Stomach (tissue), 9 donors: ENCODE measurements around the gene PSMD8. TPM values are rescaled to one million over a fixed set of nuclear protein-coding genes. Genes with fewer than 3 reads are reported as not detected.

ENCODE experiments used
- DNase-seq, 2 donors: peaks; one replicate each; pipeline versions ENCODE4 v3.0.0 to v3.0.0-alpha.2; 2013 to 2019
- H3K27ac ChIP-seq, 5 donors: fragments of 200-600 bp in 4 of 5; sonication (generic) in 4 of 5; one replicate each; pipeline ENCODE4 v1.5.1; 2013 to 2019; ENCODE audit warnings: mild to moderate bottlenecking in 1 of 5, moderate library complexity in 1 of 5
- H3K27me3 ChIP-seq, 3 donors: fragments of 200-600 bp; sonication (generic); one replicate each; pipeline ENCODE4 v1.5.1; 2017 to 2019; ENCODE audit warnings: mixed run types in 1 of 3
- H3K36me3 ChIP-seq, 4 donors: fragments of 200-600 bp; sonication (generic); 1 replicate in 3 of 4; 2 replicates in 1 of 4; pipeline ENCODE4 v1.5.1; 2016 to 2019
- H3K4me1 ChIP-seq, 4 donors: fragments of 200-600 bp; sonication (generic); one replicate each; pipeline ENCODE4 v1.5.1; 2016 to 2019
- H3K4me3 ChIP-seq, 4 donors: fragments of 200-600 bp; sonication (generic) in 3 of 4; one replicate each; pipeline ENCODE4 v1.5.1; 2016 to 2019; ENCODE audit warnings: mild to moderate bottlenecking in 1 of 4
- H3K9me3 ChIP-seq, 4 donors: fragments of 200-600 bp; sonication (generic); one replicate each; pipeline ENCODE4 v1.5.1; 2016 to 2019
- EP300 ChIP-seq: sonication (generic); formaldehyde crosslinking; IDR thresholded peaks from one replicate; pipeline ENCODE4 v1.6.1; 2017; ENCODE audit warnings: antibody characterized with exemption
- POLR2A ChIP-seq, 4 donors: fragments of 450-650 bp; IDR thresholded peaks; one replicate each; pipeline ENCODE4 v1.6.1; 2016; ENCODE audit warnings: antibody characterized with exemption in 4 of 4, control low read depth in 2 of 4, mild to moderate bottlenecking in 1 of 4, moderate library complexity in 1 of 4
- POLR2AphosphoS5 ChIP-seq, 3 donors: sonication (generic); formaldehyde crosslinking; IDR thresholded peaks; one replicate each; pipeline ENCODE4 v1.6.1; 2016; ENCODE audit warnings: antibody characterized with exemption in 3 of 3
- WGBS, 5 donors: extraction: QIAGEN DNeasy Blood & Tissue Kit in 3 of 5; methylation state at CpG; one replicate each; pipeline versions ENCODE4 v1.1.5 to v1.1.7; 2013 to 2018; 5-methylcytosine and 5-hydroxymethylcytosine counted together
- intact Hi-C: fragments of 100-400 bp; cut with DNase I; formaldehyde crosslinking; loops from one replicate; pipeline ENCODE4 v1.15.1; 2023; ENCODE audit warnings: low total_unique reads
- polyA plus RNA-seq, 3 donors: library from polyadenylated mRNA; stranded (reverse); fragments of 200-250 nt; gene quantifications; one replicate each; pipeline ENCODE4 v1.2.3, GENCODE V29; 2013
- total RNA-seq, 5 donors: library from RNA; depleted of rRNA; stranded (reverse); fragments of >200 nt; gene quantifications; one replicate each; pipeline versions ENCODE4 v1.1.0 to v1.2.3, GENCODE V29; 2014 to 2016
- TF ChIP-seq, protein P1 (sequence below), 7 experiments: fragments of 450-650 bp in 4 of 7; fragments of 200-600 bp in 3 of 7; sonication (generic) in 3 of 7; IDR thresholded peaks; one replicate each; pipeline ENCODE4 v1.5.1; 2016 to 2019; ENCODE audit warnings: antibody characterized with exemption in 7 of 7, control low read depth in 2 of 7, mild to moderate bottlenecking in 1 of 7
- donor health status: healthy with polysubstance abuse.
- donor health status: Bipolar disorder and iron deficiency.
- donor health status: healthy.

The PSMD8 gene
- total and polyA plus RNA-seq, 8 donors, result 10.7 to 282 (median 108) TPM

- H3K4me1 ChIP-seq, result peaks cover 16 to 26% (median 21%) of the 10 kb centered on the region in 4 donors
- no peaks in the 10 kb centered on the region for H3K9me3 ChIP-seq
- DNase-seq, result no peak
- no peak overlapping the region for H3K27ac ChIP-seq
- peaks cover 0 to 15% (median 0%) of the 10 kb centered on the region in 3 donors for H3K27me3 ChIP-seq
- intact Hi-C loops, result no loop called here
- TF ChIP-seq, protein P1, sequence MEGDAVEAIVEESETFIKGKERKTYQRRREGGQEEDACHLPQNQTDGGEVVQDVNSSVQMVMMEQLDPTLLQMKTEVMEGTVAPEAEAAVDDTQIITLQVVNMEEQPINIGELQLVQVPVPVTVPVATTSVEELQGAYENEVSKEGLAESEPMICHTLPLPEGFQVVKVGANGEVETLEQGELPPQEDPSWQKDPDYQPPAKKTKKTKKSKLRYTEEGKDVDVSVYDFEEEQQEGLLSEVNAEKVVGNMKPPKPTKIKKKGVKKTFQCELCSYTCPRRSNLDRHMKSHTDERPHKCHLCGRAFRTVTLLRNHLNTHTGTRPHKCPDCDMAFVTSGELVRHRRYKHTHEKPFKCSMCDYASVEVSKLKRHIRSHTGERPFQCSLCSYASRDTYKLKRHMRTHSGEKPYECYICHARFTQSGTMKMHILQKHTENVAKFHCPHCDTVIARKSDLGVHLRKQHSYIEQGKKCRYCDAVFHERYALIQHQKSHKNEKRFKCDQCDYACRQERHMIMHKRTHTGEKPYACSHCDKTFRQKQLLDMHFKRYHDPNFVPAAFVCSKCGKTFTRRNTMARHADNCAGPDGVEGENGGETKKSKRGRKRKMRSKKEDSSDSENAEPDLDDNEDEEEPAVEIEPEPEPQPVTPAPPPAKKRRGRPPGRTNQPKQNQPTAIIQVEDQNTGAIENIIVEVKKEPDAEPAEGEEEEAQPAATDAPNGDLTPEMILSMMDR (IDR thresholded peaks at IDR 0.05), result no peak
- TF ChIP-seq POLR2AphosphoS5 (IDR thresholded peaks at IDR 0.05), result no peak
- H3K4me3 ChIP-seq, result no peak overlapping the region
- 87 to 98% (median 96%) methylated on average over 10 of the region's 10 CpGs for WGBS, 5 donors
- H3K36me3 ChIP-seq, result peaks cover 60 to 78% (median 71%) of the 10 kb centered on the region in 4 donors
Observed at GRCh38 chr19:38378866-38379265, 4.5 kb downstream of the PSMD8 start.

DNA sequence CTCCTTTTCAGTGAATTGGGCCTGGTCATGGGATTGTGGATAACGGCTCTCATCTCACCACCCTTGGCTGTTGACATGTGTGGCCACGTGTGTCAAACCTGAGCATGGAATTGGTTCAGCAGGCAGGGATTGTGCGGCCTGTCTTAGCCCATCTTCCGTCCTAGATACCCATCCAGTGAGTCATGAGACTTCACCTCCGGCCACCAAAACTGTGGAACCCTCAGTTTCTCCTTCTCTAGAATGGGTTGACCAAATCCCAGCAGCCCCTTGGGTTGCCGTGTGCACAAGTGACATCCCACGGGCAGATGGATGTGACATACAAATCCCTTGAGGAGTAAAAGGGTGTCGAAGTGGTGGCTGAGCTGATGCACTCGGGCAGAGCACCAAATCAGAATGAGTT, 6.8 kb downstream of the PSMD8 start:
- intact Hi-C loops, result loop anchor here (10.0 kb wide), 1 partner anchor 234 kb away; the partner anchor contains the start of genes EIF3K and MAP4K1
- Histone ChIP-seq H3K9me3 (no peaks in the 10 kb centered on the region), H3K27ac (no peak overlapping the region), H3K4me3 (no peak overlapping the region), H3K27me3 (peaks cover 5 to 38% (median 8%) of the 10 kb centered on the region in 3 donors), H3K4me1 (peaks cover 9 to 25% (median 17%) of the 10 kb centered on the region in 4 donors), H3K36me3 (peaks cover 58 to 95% (median 88%) of the 10 kb centered on the region in 4 donors)
- TF ChIP-seq, protein P1 (IDR thresholded peaks at IDR 0.05), result no peak
- TF ChIP-seq POLR2AphosphoS5 (IDR thresholded peaks at IDR 0.05), result no peak
- TF ChIP-seq POLR2A (IDR thresholded peaks at IDR 0.05), result no peak
- TF ChIP-seq EP300, result no peak
- 86 to 96% (median 93%) methylated on average over 8 to 9 of the region's 9 CpGs for WGBS, 5 donors
- DNase-seq, result no peak

DNA sequence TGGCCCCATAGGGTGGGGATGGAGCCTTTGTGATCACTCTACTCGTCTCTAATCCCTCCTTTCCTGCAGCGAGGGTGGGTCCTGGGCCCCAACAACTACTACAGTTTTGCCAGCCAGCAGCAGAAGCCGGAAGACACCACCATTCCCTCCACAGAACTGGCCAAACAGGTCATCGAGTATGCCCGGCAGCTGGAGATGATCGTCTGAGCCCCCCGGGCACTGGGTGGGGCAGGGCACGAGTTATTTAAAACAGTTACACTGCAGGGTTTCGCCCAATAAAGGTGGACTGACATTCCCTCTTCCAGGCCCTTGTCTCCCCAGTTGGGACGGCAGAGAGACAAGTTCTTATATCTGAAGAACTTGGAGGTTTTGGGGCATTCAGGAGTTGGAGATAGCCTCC, 8.8 kb downstream of the PSMD8 start:
- WGBS, 5 donors, result 85 to 90% (median 89%) methylated on average over 10 of the region's 10 CpGs
- H3K9me3 ChIP-seq, result no peaks in the 10 kb centered on the region
- intact Hi-C loops, result loop anchor here (10.0 kb wide), 1 partner anchor 232 kb away; the partner anchor contains the start of genes EIF3K and MAP4K1
- H3K36me3 ChIP-seq, result peaks cover 49 to 80% (median 73%) of the 10 kb centered on the region in 4 donors
- DNase-seq, result no peak
- H3K4me3 ChIP-seq, result no peak overlapping the region
- no peak overlapping the region for H3K27ac ChIP-seq
- H3K27me3 ChIP-seq, result peaks cover 5 to 59% (median 15%) of the 10 kb centered on the region in 3 donors
- TF ChIP-seq POLR2A (IDR thresholded peaks at IDR 0.05) (no peak), POLR2AphosphoS5 (IDR thresholded peaks at IDR 0.05) (no peak), EP300 (no peak)
- TF ChIP-seq, protein P1 (IDR thresholded peaks at IDR 0.05), result no peak
- peaks cover 23 to 30% (median 28%) of the 10 kb centered on the region in 4 donors for H3K4me1 ChIP-seq

- TF ChIP-seq, protein P1 (IDR thresholded peaks at IDR 0.05), result no peak
- TF ChIP-seq POLR2A (IDR thresholded peaks at IDR 0.05) (no peak), EP300 (no peak), POLR2AphosphoS5 (IDR thresholded peaks at IDR 0.05) (no peak)
- DNase-seq, result no peak
- Histone ChIP-seq H3K4me1 (peaks cover 28 to 36% (median 34%) of the 10 kb centered on the region in 4 donors), H3K9me3 (no peaks in the 10 kb centered on the region), H3K36me3 (peaks cover 49 to 74% (median 67%) of the 10 kb centered on the region in 4 donors), H3K4me3 (no peak overlapping the region), H3K27me3 (peaks cover 5 to 64% (median 19%) of the 10 kb centered on the region in 3 donors), H3K27ac (no peak overlapping the region)
- WGBS, 5 donors, result 88 to 99% (median 95%) methylated on average over 2 of the region's 2 CpGs
- intact Hi-C loops, result loop anchor here (10.0 kb wide), 1 partner anchor 231 kb away; the partner anchor contains the start of genes EIF3K and MAP4K1
Observed at GRCh38 chr19:38383743-38384142, 9.4 kb downstream of the PSMD8 start.
